OCI-M2 (cell line): ENCODE results near the gene FGF14.
"Not testable (repeated sequence)": the region's sequence is repeated elsewhere in the genome, so short reads cannot be mapped to it uniquely, and the experiment has no call there.

ENCODE experiments used
- DNase-seq: peaks from one replicate; lab custom pipeline; 2025; ENCODE audit not compliant: unreplicated experiment; lab: John Stamatoyannopoulos, UW

Gene FGF14

GRCh38 chr13:101881593-101881992, 520.3 kb downstream of the FGF14 start:
- no peak for DNase-seq

- no peak for DNase-seq
These were observed 521.3 kb downstream of the FGF14 start for GRCh38 chr13:101880581-101880980.

DNA sequence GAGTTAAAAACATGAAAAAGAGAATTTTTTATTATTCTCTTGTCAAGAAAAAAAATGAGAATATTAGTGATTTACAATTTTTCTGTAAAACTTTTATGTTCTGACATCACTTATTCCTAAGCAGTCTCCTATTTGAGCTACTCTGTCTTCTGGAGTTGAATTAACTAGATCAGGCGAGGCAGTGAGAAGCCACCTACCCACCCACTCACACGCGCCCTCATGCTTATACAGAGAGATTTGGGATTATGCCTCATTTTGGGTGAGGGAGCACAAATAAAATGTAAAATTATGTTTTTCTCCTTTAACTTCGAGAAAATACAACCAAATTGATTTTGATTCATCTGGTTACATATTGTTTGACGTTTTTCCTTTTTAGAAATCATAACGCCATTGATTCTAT, 524.9 kb downstream of the FGF14 start:
- DNase-seq = no peak

DNA sequence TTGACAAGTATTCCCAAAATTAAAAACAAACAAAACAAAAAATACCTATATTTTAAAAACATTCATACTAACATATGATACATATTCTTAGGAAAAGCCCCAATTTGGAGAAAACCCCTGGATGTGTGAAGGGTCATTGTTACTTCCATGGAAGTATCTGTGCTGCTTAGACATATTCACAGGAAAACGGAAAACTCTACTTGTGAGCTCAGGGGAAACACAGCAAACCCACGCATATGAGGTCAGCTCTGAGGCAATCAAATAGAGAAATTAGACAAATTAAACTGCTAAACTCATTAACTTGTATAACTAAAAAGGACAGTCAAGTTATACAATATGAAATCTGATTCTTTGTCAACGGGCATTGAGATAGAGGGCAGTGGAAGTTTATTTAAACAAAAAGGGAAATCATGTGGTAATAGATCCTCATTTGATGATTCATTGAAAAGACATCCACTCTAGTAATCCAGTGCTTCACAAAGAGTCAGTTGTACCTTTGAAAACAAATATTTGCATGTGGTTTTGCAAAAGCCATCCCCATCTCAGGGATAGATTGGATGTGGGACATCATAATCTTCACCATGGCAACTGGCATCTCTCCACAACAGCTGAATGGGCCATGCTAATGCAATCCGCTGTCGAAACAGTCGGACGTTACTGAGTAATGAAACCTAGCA, 526.0 kb downstream of the FGF14 start:
- DNase-seq = no peak

DNA sequence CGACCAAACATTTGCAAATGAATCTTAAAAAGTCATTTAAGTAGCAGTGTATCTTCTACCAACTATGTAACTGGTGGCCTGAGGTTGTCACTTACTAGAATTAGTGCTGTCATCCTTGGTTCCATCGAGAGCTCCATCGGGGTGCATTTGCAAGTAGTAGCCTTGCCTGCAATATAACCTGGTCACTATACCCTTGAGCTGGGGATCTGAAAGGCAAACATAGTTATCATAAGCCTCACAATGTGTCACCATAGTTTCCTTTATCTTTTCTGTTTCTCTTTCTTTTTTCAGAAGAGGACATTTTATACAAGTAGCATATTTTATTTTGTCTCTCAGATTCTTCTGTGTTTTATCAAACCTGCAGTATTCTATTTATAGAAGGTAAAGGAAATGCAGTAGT, 526.8 kb downstream of the FGF14 start:
- DNase-seq = no peak

DNA sequence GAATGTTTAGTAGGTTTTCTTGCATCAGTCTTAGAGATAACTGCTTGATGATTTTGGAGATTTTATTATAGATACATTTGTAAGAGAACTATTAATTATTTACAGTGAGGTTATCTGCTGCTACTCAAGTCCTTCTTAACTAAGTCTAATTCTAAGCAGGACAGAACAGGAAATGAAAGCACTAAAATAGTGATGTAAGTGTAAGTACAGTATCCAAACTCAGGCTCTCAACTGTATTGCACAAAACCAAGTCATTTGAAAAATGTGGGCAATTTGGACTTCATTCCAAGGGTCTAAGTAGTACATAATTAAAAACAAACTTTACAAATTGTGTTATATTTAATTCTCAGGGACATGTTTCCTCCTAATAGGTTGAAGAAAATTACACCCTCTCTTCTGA, 532.3 kb downstream of the FGF14 start:
- no peak for DNase-seq

DNA sequence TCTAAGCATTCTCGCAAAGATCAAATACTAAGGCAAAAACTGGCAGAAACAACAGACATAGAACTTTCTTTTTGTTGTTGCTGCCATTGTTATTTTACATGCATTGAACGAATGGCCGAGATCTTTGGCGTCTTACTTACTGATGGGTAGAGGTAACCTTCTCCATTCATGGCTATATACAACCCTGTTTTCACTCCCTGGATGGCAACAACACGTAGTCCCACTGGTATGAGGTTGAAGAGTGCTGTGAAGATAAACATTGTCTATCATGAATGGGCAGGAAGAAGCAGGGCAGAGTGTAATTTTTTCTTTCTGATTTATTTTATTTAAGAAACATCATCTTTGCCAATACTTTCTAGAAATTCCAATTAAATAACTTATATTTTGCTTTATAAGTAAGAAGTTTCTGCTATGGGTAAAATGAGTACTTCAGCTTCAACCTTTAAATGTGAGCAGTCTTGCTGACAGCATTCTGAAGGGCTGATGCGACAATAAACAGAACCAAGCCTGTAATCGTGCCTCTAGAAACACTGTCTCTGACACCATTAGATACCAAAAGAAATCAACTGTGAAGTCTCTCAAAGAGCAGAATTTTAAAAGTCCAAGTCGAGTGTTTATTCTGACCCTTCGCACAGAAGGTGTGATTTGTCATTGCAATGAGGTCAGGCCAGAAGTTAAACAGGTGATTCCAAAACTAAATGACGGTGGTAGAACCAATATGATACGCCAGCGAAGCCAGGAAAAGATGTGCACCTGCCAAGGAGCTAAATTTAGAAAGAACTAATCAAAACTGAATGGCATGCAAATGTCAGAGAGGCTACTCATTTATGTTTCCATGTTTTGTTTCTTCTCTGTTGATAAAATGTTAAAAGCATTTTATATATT, 533.0 kb downstream of the FGF14 start:
- no peak for DNase-seq

GRCh38 chr13:101866889-101867581, 534.8 kb downstream of the FGF14 start:
- DNase-seq = no peak

DNA sequence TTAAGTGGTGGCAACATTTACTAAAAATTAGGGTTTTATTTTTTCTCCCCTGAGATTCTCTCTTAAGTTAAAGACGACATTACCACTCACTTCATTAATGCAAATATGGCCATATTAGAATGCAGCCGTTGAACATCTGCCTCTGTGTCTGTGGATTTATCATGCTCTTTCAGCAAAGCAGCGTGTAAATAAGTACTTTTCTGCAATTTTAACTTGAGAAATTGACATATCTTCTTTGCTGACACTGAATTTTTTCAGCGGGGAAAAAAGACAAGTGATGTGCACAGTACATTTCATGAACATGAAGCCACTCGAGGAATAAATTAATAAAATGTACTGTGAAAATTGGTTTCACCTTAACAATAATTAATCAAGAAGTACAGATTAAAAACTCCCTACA, 543.0 kb downstream of the FGF14 start:
- no peak for DNase-seq

GRCh38 chr13:101846701-101847100, 555.1 kb downstream of the FGF14 start:
- DNase-seq = no peak

GRCh38 chr13:101846249-101846648, 555.6 kb downstream of the FGF14 start:
- no peak for DNase-seq

DNA sequence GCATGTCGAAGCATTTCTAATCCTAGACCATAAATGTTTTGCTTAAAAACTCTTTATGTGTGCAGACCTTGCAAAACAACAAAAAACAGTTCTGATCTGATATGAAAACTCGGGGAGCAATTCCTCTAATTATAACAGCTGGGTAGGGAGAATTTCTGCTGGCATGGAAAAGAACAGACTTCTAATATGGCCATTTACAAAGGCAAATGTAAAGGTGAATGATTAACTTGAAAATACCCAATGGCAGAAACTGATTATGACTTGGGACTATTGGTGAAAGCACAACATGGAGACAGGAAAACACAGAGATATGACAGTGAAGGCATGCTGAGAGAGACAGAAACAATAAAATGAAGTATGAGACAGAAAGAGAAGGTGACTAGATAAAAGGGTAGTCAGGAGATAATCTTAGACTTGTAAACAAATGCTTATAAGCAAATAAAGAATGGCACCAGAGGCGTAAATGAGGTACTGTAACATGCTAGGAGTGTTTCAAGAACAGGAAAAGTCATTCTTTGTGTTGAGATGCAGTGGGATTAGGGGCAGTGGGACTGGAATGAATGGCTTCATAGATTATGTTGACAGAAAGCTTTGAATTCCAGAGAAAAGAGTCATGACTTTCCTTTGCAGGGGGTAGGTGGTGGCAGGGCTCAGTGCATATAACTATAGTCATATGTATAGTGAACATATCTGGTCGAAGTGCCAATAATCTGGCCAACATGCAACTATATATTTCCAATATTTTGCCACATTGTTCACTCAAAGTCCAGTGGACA, 556.4 kb downstream of the FGF14 start:
- DNase-seq = no peak

DNA sequence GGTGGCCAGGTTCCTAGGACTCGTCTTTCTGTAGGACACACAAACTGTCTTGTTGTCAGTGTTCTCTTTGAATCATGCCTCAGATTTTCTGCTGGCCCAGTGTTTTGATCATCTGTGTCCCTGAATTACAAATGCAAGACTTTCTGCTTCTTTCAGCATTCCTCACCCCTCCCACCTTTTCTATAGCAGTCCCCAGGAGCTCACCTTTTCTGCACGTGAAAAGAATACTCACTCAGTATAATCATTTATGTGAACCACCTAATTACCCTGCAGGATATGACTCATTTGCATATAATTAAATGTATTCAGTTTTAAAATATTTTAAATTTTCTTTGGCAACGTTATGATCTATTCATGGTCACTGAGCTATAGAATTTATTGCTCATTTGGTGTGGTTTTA, 560.1 kb downstream of the FGF14 start:
- no peak for DNase-seq

DNA sequence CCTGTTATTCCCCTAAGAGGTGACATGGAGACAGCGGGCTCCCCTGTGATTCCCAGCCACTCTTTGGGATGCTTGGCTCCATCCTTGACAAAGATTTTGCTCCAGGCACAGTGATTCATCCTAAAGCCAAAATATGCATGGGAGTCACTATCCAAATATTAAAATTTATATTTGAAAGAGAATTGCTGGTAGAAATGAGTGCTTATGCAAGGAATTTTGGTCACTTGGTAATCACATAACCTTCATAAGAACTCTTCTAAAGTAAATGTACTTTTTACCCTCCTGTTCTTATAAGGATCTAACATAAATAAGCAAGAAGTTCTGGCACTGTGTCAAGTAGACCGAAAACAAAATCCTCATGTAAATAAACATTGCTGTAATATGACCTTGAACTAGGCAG, 563.5 kb downstream of the FGF14 start:
- DNase-seq = no peak

DNA sequence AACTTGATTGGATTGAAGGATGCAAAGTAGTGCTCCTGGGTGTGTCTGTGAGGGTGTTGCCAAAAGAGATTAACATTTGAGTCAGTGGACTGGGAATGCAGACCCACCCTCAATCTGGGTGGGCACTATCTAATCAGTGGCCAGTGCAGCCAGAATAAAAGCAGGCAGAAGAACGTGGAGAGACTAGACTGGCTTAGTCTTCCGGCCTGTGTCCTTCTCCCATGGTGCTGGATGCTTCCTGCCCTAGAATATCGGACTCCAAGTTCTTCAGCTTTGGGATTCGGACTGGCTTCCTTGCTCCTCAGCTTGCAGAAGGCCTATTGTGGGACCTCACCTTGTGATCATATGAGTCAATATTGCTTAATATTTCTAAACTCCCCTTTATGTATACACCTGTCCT, 564.1 kb downstream of the FGF14 start:
- DNase-seq = not testable (repeated sequence)

DNA sequence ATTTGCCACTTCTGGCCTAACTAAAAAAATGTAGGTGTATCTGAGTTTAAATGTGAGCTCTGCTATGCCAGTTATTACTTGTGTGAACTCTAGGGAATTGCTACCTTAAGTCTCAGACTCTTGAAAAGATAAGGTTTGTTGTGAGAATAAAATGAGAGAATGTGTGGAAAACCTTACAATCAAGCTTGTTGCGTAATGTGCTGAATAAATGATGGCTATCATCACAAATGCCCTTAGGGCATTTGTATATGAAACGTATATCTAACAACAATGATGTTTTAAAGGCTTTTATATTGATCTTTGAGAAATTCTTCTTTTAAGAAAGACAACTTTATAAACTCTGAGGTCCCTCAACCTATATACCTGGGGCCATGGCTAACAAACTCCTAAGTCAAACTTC, 564.6 kb downstream of the FGF14 start:
- DNase-seq = no peak

DNA sequence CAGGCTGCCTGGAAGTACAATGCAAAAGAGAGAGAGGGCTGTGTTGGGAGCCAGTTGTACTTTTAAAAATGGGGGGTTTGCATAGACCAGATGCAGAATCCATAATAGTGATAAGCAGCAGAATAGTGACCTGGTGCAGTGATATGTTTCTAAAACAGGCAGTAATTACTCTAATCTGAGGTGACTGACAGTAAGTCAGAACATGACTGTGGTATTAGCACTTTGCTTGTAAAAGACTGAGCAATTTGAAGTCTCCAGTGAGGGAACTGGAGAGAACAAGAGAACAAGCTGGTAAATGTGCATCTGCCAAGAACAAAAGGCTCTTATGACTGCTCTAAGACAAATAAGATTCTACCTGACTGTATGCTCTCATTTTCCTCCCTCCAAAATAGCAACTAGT, 565.9 kb downstream of the FGF14 start:
- no peak for DNase-seq

- no peak for DNase-seq
These were observed 568.2 kb downstream of the FGF14 start for GRCh38 chr13:101833671-101834070.

GRCh38 chr13:101830035-101830434, 571.8 kb downstream of the FGF14 start:
- no peak for DNase-seq

DNA sequence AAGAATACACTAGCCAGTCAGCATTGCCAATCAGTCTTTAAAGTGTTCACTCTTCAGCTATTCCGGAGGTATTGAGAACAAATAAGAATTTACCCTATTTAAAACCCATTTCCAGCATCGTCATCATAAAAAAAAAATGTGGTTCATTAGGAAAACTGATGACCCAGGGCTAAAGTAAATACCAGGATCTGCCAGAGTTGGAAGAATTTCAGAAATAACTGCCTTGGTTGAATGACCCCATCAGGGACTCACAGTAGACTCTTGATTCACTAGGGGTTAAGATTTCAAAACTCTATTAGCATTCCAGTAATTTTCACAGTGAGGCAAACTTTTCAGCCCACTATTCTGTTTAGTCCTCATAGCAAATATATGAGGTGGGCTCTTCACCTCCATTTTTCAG, 572.4 kb downstream of the FGF14 start:
- no peak for DNase-seq

GRCh38 chr13:101828119-101828518, 573.7 kb downstream of the FGF14 start:
- no peak for DNase-seq
